ENCODE data around the gene PLA2G4A. TPM values are rescaled to one million over a fixed set of nuclear protein-coding genes. Genes with fewer than 3 reads are reported as not detected.

PLA2G4A gene
- total RNA-seq, 1 donor from 2014 or later = not detected

DNA sequence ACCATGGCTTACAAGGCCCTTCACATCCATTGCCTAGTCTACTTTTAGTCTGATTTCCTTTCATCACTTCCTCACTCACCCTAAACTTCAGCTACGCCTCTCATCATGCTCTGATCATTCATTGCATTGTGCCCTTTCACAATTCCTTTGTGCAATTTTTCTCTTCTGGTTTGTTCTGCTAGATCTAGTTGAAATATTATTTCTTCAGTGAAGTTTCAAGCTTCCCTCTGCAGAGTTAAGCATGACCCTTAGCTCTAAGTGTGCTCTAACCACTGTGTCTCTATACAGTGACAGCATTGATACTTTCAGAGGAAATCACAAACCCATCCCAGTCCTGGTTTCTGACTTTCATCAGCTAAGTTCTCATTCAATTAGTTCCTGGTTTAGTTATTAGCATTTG, 166.1 kb downstream of the PLA2G4A start:
- CTCF ChIA-PET = no interaction called here
- Mint-ChIP-seq H3K27ac (no peak overlapping the region), H3K36me3 (ENCODE audit: low read depth) (no peaks in the 10 kb centered on the region), H3K27me3 (no peaks in the 10 kb centered on the region), H3K9me3 (no peaks in the 10 kb centered on the region), H3K4me3 (no peak overlapping the region), H3K4me1 (no peaks in the 10 kb centered on the region)
- TF ChIP-seq, protein P1, sequence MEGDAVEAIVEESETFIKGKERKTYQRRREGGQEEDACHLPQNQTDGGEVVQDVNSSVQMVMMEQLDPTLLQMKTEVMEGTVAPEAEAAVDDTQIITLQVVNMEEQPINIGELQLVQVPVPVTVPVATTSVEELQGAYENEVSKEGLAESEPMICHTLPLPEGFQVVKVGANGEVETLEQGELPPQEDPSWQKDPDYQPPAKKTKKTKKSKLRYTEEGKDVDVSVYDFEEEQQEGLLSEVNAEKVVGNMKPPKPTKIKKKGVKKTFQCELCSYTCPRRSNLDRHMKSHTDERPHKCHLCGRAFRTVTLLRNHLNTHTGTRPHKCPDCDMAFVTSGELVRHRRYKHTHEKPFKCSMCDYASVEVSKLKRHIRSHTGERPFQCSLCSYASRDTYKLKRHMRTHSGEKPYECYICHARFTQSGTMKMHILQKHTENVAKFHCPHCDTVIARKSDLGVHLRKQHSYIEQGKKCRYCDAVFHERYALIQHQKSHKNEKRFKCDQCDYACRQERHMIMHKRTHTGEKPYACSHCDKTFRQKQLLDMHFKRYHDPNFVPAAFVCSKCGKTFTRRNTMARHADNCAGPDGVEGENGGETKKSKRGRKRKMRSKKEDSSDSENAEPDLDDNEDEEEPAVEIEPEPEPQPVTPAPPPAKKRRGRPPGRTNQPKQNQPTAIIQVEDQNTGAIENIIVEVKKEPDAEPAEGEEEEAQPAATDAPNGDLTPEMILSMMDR (IDR thresholded peaks at IDR 0.05) = no peak
- POLR2A ChIA-PET = no interaction called here
- no peak for ATAC-seq (ENCODE audit: low read depth)
- no peak for DNase-seq
- intact Hi-C loops (cut with micrococcal nuclease) = no loop called here

DNA sequence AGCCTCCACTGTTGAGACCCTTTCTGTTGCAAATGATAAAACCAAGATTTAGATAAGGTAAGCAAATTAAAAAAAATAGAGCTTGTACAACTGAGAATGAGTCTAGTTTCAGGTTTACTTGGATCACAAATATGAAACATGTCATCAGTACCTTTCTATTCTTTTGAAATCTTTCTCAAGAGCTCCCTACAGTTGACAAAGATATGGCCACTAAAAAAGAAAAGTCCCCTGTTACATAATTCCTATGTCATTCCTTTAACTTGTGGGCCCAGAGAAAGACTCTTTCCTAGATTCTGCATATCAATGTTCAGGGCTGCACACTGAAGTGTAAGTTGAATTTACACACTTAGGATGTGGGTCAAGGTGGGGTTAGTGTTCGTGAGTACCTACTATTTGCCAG, 168.1 kb downstream of the PLA2G4A start:
- ChIA-PET CTCF (no interaction called here), POLR2A (no interaction called here)
- no peaks in the 10 kb centered on the region for H3K9me3 Mint-ChIP-seq
- no peak for ATAC-seq (ENCODE audit: low read depth)
- no peaks in the 10 kb centered on the region for H3K27me3 Mint-ChIP-seq
- no peak overlapping the region for H3K4me3 Mint-ChIP-seq
- H3K27ac Mint-ChIP-seq = no peak overlapping the region
- no peaks in the 10 kb centered on the region for H3K36me3 Mint-ChIP-seq (ENCODE audit: low read depth)
- no peak for DNase-seq
- TF ChIP-seq, protein P1 (IDR thresholded peaks at IDR 0.05) = no peak
- intact Hi-C loops (cut with micrococcal nuclease) = no loop called here
- no peaks in the 10 kb centered on the region for H3K4me1 Mint-ChIP-seq

DNA sequence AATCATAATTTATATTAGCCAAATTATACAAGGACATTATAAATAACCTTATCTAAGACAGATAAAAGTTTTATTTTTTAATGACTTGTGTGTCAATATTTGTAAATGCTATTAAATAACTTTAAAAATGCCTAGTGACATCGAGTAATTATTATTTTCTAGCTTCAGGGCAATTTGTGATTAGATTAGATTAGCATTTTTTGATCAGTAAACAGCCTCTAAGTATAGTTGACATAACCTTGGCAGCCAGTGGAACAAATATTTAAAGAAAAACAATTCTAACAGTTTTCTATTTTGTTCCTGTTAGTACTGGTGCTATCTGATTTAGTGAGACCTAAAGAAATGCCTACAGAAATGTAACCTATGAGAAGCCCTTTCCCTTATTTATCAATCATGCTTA, 169.1 kb downstream of the PLA2G4A start:
- TF ChIP-seq, protein P1 (IDR thresholded peaks at IDR 0.05) = no peak
- ATAC-seq (ENCODE audit: low read depth) = no peak

DNA sequence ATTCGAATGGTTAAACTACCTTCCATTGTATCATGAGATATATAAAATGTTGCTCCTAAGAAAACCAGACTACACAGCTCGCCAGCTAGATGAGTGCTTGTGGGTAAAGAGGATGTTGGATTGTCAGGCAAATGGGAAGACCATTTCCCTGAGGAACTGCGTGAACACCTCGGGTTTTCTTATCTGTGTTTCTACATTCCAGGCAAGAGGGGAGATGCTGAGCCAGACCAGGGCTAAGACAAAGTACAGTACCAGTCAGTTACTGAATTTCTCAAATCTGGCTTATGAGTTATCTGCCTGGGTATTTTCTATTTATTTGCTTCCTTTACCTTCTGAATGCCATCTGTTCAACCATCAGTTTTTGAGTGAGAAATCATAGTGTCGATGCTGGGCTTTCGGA, 170.8 kb downstream of the PLA2G4A start:
- Mint-ChIP-seq H3K4me3 (no peak overlapping the region), H3K27ac (no peak overlapping the region), H3K36me3 (ENCODE audit: low read depth) (no peaks in the 10 kb centered on the region), H3K9me3 (no peaks in the 10 kb centered on the region), H3K4me1 (no peaks in the 10 kb centered on the region), H3K27me3 (no peaks in the 10 kb centered on the region)
- POLR2A ChIA-PET = no interaction called here
- intact Hi-C loops (cut with micrococcal nuclease) = no loop called here
- TF ChIP-seq, protein P1 (IDR thresholded peaks at IDR 0.05) = no peak
- CTCF ChIA-PET = no interaction called here
- no peak for DNase-seq
- ATAC-seq (ENCODE audit: low read depth) = no peak

More for the DNA sequence above, 169.1 kb downstream of the PLA2G4A start:
- Mint-ChIP-seq H3K27ac (no peak overlapping the region), H3K27me3 (no peaks in the 10 kb centered on the region), H3K4me3 (no peak overlapping the region), H3K9me3 (no peaks in the 10 kb centered on the region), H3K36me3 (ENCODE audit: low read depth) (no peaks in the 10 kb centered on the region), H3K4me1 (no peaks in the 10 kb centered on the region)
- POLR2A ChIA-PET = no interaction called here
- intact Hi-C loops (cut with micrococcal nuclease) = no loop called here
- CTCF ChIA-PET = no interaction called here
- no peak for DNase-seq

DNA sequence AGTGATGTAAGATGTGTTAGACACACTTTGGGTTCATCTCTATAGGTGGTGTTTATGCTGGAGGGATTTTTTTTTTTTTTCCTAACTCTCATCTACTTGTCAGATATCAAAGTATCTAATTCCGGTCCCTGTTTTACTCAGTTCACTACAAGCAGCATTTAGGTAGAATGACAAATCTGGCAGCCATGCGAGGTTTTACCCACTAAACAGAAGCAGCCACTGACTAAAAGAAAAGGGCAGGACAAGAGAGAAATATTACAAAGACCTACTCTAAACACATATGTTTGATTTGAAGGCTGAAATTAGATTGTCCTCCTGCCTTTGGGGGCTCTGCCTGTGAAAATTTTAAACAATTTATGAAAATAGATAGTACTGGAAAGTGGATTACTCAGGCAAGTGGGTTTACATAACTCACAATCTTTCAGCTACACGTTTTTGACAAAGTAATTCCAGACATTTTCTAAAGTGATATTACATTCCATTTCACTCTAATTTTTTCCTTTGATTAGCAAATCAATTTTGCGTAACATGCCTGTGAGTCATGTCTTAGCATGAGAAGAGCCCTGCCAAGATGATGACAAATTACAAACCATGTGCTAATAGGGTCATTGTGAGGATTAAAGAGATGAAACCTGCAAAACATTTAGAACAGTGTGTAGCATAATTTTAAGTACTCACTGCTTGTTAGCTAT, 172.6 kb downstream of the PLA2G4A start:
- POLR2A ChIA-PET = no interaction called here
- no peak for ATAC-seq (ENCODE audit: low read depth)

More for the DNA sequence above, 172.6 kb downstream of the PLA2G4A start:
- no peaks in the 10 kb centered on the region for H3K36me3 Mint-ChIP-seq (ENCODE audit: low read depth)
- H3K27ac Mint-ChIP-seq = no peak overlapping the region
- CTCF ChIA-PET = no interaction called here
- TF ChIP-seq, protein P1 (IDR thresholded peaks at IDR 0.05) = no peak
- no peak overlapping the region for H3K4me3 Mint-ChIP-seq
- intact Hi-C loops (cut with micrococcal nuclease) = no loop called here
- no peaks in the 10 kb centered on the region for H3K4me1 Mint-ChIP-seq
- H3K9me3 Mint-ChIP-seq = peaks cover 3% of the 10 kb centered on the region
- H3K27me3 Mint-ChIP-seq = no peaks in the 10 kb centered on the region
- DNase-seq = no peak

Data from activated B cell treated with CpG ODN at 0.5 μM for 24 hours (primary cell).